PC-3 (cell line): ENCODE data around the gene BMP8B. TPM values are rescaled to one million over a fixed set of nuclear protein-coding genes. Genes with fewer than 3 reads are reported as not detected.

Source experiments
- ATAC-seq: fragments of 200-7000 bp; cut with Tn5 transposase; 2 replicates; pipeline ENCODE4 v1.9.1; 2020; ENCODE audit warnings: mild to moderate bottlenecking, moderate library complexity
- BruUV-seq: library from RNA; stranded (reverse); fragments of 400-500 nt; replicated peaks from 2 replicates; lab custom pipeline; 2021; lab: Mats Ljungman, UMichigan
- CTCF ChIA-PET: fragments of 300-600 bp; sonication (Branson Sonifier 250); formaldehyde crosslinking; loops from one replicate; lab custom pipeline; 2022; ENCODE audit warnings: antibody characterized with exemption; lab: Charles Lee
- POLR2A ChIA-PET: fragments of 300-600 bp; sonication (Branson Sonifier 250); formaldehyde crosslinking; loops from one replicate; lab custom pipeline; 2022; ENCODE audit warnings: antibody characterized with exemption; ENCODE audit not compliant: unreplicated experiment; lab: Charles Lee
- DNase-seq: peaks from one replicate; pipeline ENCODE4 v3.0.0-alpha.2; 2015
- H2AFZ ChIP-seq: fragments of 300-600 bp; sonication (generic); 2 replicates; pipeline ENCODE4 v1.6.0; 2016; ENCODE audit warnings: antibody characterized with exemption, low read length
- H3F3A ChIP-seq: fragments of 300-600 bp; sonication (generic); one replicate; pipeline ENCODE4 v1.6.0; 2017; ENCODE audit warnings: antibody characterized with exemption, low read length, control low read depth, mild to moderate bottlenecking; ENCODE audit not compliant: unreplicated experiment
- H3K27ac ChIP-seq: fragments of 300-600 bp; sonication (generic); 2 replicates; pipeline ENCODE4 v1.5.1; 2016; ENCODE audit warnings: mild to moderate bottlenecking, low read length
- H3K27me3 ChIP-seq: fragments of 300-600 bp; sonication (generic); 2 replicates; pipeline ENCODE4 v1.6.1; 2016; ENCODE audit warnings: low read length, mixed read lengths
- H3K36me3 ChIP-seq: fragments of 300-600 bp; sonication (generic); 2 replicates; pipeline ENCODE4 v1.6.1; 2016; ENCODE audit warnings: low read depth, mixed run types, low read length, mixed read lengths
- H3K4me1 ChIP-seq: fragments of 300-600 bp; sonication (generic); 2 replicates; pipeline ENCODE4 v1.5.1; 2016; ENCODE audit warnings: low read length; ENCODE audit not compliant: insufficient read depth
- H3K4me2 ChIP-seq: fragments of 300-600 bp; sonication (generic); 2 replicates; pipeline ENCODE4 v1.6.0; 2016; ENCODE audit warnings: low read length
- H3K4me3 ChIP-seq: fragments of 300-600 bp; sonication (generic); 2 replicates; pipeline ENCODE4 v1.5.1; 2016; ENCODE audit warnings: mild to moderate bottlenecking, low read length, mixed read lengths
- H3K79me2 ChIP-seq: fragments of 300-600 bp; sonication (generic); 2 replicates; pipeline ENCODE4 v1.6.1; 2017; ENCODE audit warnings: low read length, mixed read lengths
- H3K9ac ChIP-seq: fragments of 300-600 bp; sonication (generic); 2 replicates; pipeline ENCODE4 v1.6.0; 2016; ENCODE audit warnings: mild to moderate bottlenecking, low read length
- H3K9me2 ChIP-seq: fragments of 300-600 bp; sonication (generic); replicated peaks from 2 replicates; pipeline ENCODE4 v1.6.1; 2016; ENCODE audit warnings: mixed run types, low read length, mixed read lengths
- H3K9me3 ChIP-seq: fragments of 300-600 bp; sonication (generic); 2 replicates; pipeline ENCODE4 v1.6.1; 2016; ENCODE audit warnings: low read length, mixed read lengths
- H4K20me1 ChIP-seq: fragments of 300-600 bp; sonication (generic); 2 replicates; pipeline ENCODE4 v1.6.1; 2016; ENCODE audit warnings: low read length, mixed read lengths
- EZH2 ChIP-seq: fragments of 300-600 bp; sonication (generic); IDR thresholded peaks from one replicate; pipeline ENCODE4 v1.6.1; 2017; ENCODE audit warnings: antibody characterized with exemption, mild to moderate bottlenecking, low read length; ENCODE audit not compliant: unreplicated experiment
- EZH2phosphoT487 ChIP-seq: fragments of 300-600 bp; sonication (generic); IDR thresholded peaks from 2 replicates; pipeline ENCODE4 v1.6.1; 2018; ENCODE audit warnings: mild to moderate bottlenecking, antibody characterized with exemption, low read length, borderline replicate concordance
- intact Hi-C: fragments of 100-400 bp; cut with micrococcal nuclease; formaldehyde crosslinking; loops from 2 replicates; pipeline ENCODE4 v1.9.0; 2023
- total RNA-seq: library from RNA; depleted of rRNA; stranded (reverse); fragments of >200 nt; gene quantifications from 2 replicates; pipeline ENCODE4 v1.2.3, GENCODE V29; 2014
- TF ChIP-seq, protein P1 (sequence below): fragments of 300-600 bp; sonication (generic); conservative IDR thresholded peaks from 2 replicates; pipeline ENCODE4 v1.5.1; 2017; ENCODE audit warnings: antibody characterized with exemption, low read depth, mild to moderate bottlenecking, low read length

Gene BMP8B
- total RNA-seq, 1 experiment from 2014 or later, result 3.3 TPM

DNA sequence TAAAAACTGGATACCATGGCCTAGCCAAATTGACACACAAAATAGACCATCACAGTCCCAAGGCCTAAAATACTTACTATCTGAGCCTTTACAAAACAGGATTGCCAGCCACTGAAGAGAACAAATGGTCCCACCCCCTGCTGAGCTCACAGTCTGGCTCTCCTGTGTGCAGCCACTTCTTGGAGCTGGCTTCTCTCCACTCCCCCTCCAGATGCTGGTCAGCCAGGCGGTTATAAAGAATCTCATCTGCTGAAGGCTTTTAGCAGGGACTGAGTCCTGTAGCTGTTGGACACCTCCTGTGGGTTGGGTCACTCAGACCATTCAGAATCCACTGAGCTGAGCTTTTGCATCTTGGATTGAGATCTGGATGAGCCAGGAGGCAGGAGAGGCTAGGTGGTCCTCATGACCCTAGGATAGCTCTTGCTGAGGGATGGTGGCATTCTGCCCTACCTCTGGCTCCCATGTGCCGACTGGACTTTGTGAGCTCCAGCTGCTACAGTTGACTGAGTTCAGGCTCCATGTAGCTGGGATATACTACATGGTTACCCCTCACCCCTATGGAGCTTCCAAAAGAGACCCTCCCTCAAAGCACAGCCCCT is 33.7 kb downstream of the BMP8B start:
- Histone ChIP-seq H3K9me2 (no peaks in the 10 kb centered on the region), H3K27me3 (no peaks in the 10 kb centered on the region), H3K27ac (no peak overlapping the region), H3K79me2 (no peaks in the 10 kb centered on the region), H3K9ac (no peak overlapping the region), H3K9me3 (no peaks in the 10 kb centered on the region), H3K36me3 (peaks cover 62% of the 10 kb centered on the region), H3K4me1 (no peaks in the 10 kb centered on the region), H4K20me1 (no peaks in the 10 kb centered on the region), H2AFZ (no peak overlapping the region), H3K4me3 (no peak overlapping the region), H3K4me2 (no peak overlapping the region), H3F3A (no peaks in the 10 kb centered on the region)
- POLR2A ChIA-PET, result no interaction called here
- no peak for DNase-seq
- CTCF ChIA-PET, result no interaction called here
- intact Hi-C loops, result no loop called here
- BruUV-seq, result no TSS peak
- ATAC-seq, result no peak
- TF ChIP-seq EZH2phosphoT487 (no peak), EZH2 (no peak)
- TF ChIP-seq, protein P1, sequence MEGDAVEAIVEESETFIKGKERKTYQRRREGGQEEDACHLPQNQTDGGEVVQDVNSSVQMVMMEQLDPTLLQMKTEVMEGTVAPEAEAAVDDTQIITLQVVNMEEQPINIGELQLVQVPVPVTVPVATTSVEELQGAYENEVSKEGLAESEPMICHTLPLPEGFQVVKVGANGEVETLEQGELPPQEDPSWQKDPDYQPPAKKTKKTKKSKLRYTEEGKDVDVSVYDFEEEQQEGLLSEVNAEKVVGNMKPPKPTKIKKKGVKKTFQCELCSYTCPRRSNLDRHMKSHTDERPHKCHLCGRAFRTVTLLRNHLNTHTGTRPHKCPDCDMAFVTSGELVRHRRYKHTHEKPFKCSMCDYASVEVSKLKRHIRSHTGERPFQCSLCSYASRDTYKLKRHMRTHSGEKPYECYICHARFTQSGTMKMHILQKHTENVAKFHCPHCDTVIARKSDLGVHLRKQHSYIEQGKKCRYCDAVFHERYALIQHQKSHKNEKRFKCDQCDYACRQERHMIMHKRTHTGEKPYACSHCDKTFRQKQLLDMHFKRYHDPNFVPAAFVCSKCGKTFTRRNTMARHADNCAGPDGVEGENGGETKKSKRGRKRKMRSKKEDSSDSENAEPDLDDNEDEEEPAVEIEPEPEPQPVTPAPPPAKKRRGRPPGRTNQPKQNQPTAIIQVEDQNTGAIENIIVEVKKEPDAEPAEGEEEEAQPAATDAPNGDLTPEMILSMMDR, result no peak

DNA sequence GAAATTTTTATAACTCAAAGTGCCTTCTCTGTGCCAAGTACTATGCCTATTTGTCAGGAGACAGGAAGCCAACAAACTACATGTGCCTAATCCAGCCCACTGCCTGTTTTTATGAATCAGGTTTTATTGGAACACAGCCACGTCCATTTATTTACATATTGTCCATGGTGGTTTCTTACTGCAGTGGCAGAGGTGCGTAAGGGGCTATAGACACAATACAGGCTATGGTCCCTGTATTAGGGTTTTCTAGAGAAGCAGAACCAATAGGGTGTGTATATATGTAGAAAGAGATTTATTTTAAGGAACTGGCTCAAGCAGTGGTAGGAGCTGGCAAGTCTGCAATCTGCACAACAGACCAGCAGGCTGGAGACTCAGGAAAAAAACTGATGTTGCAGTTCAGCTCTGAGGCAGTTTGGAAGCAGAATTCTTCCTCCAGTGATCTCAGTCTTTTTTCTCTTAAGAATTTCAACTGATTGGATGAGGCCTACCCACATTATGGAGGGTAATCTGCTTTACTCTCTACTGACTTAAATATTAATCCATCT is 34.6 kb downstream of the BMP8B start:
- Histone ChIP-seq H3K27ac (no peak overlapping the region), H3K36me3 (peaks cover 62% of the 10 kb centered on the region), H3K9me3 (no peaks in the 10 kb centered on the region), H3K9me2 (no peaks in the 10 kb centered on the region), H3K27me3 (no peaks in the 10 kb centered on the region), H3K4me1 (no peaks in the 10 kb centered on the region), H3K9ac (no peak overlapping the region), H2AFZ (no peak overlapping the region), H4K20me1 (no peaks in the 10 kb centered on the region), H3K79me2 (no peaks in the 10 kb centered on the region), H3K4me2 (no peak overlapping the region), H3K4me3 (no peak overlapping the region), H3F3A (no peaks in the 10 kb centered on the region)
- TF ChIP-seq EZH2, result no peak
- TF ChIP-seq, protein P1, result no peak
- TF ChIP-seq EZH2phosphoT487, result no peak
- BruUV-seq, result no TSS peak
- peak; percentile 42 for DNase-seq
- ChIA-PET POLR2A (no interaction called here), CTCF (no interaction called here)
- peak; percentile 51; the same call in 1 of the 2 replicates for ATAC-seq
- intact Hi-C loops, result no loop called here
